Loucy (cell line): ENCODE measurements around the gene P2RY2.

Source experiments
- EZH2phosphoT487 ChIP-seq: fragments of 200-600 bp; IDR thresholded peaks from 2 replicates; pipeline ENCODE4 v1.6.1; 2018; ENCODE audit warnings: antibody characterized with exemption, mild to moderate bottlenecking, moderate library complexity, borderline replicate concordance
- TF ChIP-seq, protein P1 (sequence below): fragments of 200-600 bp; sonication (generic); conservative IDR thresholded peaks from 2 replicates; pipeline ENCODE4 v1.5.1; 2014; ENCODE audit warnings: mild to moderate bottlenecking, antibody characterized with exemption, low read length

DNA sequence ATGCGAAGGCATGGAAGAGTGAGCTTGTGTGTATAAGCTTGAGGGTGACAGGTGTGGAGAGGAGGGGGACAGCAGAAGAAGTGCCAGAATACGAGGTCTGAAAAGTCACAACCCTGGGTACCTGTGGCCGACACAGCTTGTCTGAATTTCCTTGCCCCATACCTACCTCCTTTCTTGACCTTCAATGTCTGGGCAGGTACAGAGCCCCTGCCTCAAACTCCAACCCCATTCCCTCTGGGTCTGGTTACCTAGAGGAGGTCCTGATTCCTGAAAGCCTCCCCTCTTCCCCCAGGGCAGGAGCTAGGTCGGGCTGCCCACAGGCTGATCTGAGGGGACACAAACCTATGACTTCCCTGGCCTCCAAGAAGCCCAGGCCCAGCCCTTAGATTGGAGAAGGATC, 39.4 kb upstream of the P2RY2 start:
- TF ChIP-seq, protein P1, sequence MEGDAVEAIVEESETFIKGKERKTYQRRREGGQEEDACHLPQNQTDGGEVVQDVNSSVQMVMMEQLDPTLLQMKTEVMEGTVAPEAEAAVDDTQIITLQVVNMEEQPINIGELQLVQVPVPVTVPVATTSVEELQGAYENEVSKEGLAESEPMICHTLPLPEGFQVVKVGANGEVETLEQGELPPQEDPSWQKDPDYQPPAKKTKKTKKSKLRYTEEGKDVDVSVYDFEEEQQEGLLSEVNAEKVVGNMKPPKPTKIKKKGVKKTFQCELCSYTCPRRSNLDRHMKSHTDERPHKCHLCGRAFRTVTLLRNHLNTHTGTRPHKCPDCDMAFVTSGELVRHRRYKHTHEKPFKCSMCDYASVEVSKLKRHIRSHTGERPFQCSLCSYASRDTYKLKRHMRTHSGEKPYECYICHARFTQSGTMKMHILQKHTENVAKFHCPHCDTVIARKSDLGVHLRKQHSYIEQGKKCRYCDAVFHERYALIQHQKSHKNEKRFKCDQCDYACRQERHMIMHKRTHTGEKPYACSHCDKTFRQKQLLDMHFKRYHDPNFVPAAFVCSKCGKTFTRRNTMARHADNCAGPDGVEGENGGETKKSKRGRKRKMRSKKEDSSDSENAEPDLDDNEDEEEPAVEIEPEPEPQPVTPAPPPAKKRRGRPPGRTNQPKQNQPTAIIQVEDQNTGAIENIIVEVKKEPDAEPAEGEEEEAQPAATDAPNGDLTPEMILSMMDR = no peak
- no peak for TF ChIP-seq EZH2phosphoT487
